Ovary (tissue), 3 donors: ENCODE results near the gene SET.

ENCODE experiments used
- CTCF ChIP-seq, 3 donors: fragments of 450-650 bp in 2 of 3; fragments of 200-600 bp in 1 of 3; IDR thresholded peaks; one replicate each; pipeline versions ENCODE4 v1.5.1 to v1.8.0; 2016 to 2022; ENCODE audit warnings: antibody characterized with exemption in 3 of 3, mild to moderate bottlenecking in 1 of 3
- EP300 ChIP-seq: sonication (generic); formaldehyde crosslinking; IDR thresholded peaks from one replicate; pipeline ENCODE4 v1.6.1; 2017; ENCODE audit warnings: antibody characterized with exemption
- POLR2A ChIP-seq: fragments of 450-650 bp; IDR thresholded peaks from one replicate; pipeline ENCODE4 v1.6.1; 2017; ENCODE audit warnings: antibody characterized with exemption, mild to moderate bottlenecking, moderate library complexity
- donor health status: DM: no; HTN: no; CAD: no.

GRCh38 chr9:128716581-128717254, 27.7 kb downstream of the SET start:
- TF ChIP-seq EP300 (no peak), CTCF (IDR thresholded peaks at IDR 0.05) (no peak), POLR2A (no peak)
